ENCODE results near the gene CAPN9.

Gene CAPN9

DNA sequence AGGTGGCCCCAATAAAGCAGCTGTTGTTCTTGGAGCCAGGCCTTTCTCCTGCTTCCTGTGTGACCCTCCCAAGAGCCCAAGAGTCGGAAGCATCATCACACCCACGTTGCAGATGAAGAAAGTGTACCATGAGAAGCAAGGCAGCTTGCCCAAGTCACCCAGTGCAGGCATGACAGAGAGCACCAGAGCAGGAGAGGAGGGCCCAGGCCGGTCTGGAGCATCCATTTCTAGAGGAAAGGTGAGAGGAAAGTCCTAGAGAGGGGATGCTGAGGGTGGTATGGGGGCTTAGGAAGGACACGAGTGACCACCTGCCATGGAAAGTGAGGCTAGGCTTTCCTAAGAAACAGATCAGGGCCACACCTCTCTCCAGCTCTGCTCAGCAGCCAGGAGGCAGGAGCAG, 74.2 kb downstream of the CAPN9 start:
- no peak for DNase-seq (ENCODE audit: low read depth in 2 of 2, low spot score in 1 of 2)

DNA sequence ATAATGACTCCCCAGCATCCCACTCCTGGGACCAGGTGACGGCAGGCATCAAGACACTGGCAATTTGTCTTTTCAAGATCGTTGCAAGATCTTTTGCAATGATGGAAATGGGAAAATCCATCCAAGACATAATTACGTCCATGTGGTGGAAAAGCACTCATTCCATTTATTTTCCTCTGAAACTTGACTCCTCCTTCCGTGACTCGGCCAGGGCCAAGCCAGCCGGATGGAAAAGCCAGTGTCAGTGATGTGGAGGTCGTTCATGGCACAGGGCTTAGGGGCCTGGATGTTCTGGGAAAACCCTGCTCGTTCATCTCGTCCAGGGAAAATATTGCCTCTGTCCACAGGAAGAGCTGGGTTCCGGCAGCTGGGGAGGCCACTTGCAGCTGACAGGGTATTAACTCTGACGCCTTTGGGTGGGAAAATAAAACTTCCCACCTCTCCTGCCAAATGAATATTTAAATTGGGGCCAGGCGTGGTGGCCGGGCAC, 74.9 kb downstream of the CAPN9 start:
- DNase-seq (ENCODE audit: low read depth in 2 of 2, low spot score in 1 of 2): no peak

DNA sequence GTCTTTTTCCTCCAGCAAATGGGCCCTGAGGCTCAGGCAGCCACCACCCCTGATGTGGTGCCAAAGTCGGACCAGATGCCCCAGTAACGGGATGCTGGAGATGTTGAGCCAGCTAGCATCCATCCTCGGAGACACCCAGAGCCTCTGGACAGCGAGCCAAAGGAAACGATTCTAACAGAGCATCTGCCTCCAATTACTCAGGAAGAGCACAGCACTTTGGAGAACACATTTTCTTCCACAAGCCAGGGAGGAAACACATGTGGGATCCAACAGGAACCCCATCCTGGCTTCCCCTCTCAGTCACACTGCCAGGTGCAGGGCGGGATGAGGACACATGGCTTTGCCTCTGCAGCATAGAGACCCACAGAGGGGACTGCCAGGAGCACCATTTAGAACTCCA, 76.2 kb downstream of the CAPN9 start:
- no peak for DNase-seq (ENCODE audit: low read depth in 2 of 2, low spot score in 1 of 2)

DNA sequence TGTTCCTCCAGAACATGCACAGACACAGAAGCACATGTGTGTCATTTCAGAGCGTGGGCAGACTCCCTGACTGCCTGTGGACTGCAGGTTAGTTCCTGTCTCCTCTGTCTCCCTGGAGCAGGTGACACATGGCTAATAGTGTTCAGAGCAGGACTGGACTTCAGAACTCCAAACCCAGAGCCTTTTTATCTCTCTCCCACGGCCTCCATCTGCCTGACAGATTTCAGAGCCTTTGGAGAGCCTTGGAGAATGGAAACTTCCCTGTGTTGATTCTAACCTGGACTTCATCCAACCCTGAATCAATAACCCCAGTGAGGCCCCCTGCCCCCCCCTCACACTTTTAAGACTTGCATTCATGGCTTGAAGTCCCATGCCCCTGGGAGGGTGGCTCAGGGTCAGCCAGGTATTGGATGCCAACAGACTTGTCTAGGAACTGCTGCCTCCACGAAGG, 76.8 kb downstream of the CAPN9 start:
- DNase-seq (ENCODE audit: low read depth in 2 of 2, low spot score in 1 of 2): no peak

DNA sequence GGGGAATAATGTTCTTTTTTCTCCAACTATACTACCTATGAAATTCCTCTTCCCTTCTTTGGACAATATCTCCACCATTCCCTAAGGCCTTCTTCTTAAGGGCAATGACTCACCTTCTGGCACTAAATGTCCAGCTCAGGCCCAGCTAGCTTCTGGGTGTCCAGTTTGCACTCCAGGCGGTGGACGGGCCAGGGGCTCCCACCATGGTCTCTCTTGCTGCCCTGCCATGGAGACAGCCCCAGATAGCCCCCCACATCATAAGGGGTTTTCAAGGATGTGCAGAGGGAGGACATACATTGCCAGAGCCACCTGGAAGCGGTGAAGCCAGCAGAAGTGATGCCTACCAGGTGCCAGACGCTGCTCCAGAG, 77.3 kb downstream of the CAPN9 start:
- DNase-seq (ENCODE audit: low read depth in 2 of 2, low spot score in 1 of 2): no peak

DNA sequence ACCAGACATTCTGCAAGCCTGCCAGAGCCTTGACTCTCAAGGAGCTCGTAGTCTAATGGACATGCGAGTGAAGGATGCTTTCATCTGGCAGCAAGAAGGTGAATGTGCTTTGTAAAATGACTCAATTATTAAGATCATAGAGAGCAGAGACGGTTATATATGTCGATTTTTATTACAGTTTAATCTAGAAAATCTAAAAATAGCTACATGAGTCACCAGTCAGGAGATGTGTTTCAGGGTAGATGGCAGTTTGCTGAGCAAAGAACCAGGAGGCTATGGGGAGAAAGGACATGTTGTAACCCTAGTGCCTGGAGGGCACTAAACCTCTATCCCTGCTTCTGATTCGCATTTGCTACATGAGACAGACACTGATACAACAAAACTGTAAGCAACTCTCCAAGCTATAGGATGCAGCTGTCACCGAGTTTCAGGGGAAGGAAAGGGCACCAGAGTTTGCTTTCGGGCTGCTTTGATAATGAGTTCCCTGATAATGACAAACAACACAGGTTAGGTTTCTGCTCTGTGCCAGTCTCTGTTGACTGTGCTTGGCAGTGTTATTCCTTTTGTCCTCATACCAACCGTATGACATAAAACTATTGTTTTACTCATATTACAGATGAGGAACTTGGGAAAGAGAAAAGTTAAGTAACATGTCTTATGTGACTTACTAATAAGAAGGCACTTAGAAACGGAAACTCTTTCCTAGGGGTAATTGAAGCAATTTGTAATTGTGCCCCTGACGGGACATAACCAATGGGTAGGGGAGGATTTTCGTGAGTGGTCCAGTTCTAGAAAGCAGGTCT, 77.9 kb downstream of the CAPN9 start:
- DNase-seq (ENCODE audit: low read depth in 2 of 2, low spot score in 1 of 2): no peak

DNA sequence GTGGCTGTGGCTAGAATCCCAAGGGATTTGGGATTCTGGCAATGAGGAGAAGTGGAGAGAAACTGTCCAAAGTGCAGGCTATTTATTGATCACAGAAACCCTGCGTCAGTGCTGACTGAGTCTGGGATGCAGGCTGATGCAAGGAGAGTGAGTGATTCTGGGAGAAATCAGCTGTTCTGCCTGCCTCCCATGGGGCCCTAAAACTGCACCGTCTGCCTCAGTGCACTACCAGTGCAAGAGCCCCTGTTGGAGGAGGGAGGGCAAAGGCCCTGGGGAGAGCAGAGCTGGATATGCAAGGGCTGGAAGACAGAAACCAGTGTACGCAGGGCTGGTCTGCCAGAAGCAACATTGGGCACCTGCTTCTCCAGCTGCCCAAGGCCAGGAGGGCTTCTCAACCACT, 78.6 kb downstream of the CAPN9 start:
- DNase-seq (ENCODE audit: low read depth in 2 of 2, low spot score in 1 of 2): no peak

DNA sequence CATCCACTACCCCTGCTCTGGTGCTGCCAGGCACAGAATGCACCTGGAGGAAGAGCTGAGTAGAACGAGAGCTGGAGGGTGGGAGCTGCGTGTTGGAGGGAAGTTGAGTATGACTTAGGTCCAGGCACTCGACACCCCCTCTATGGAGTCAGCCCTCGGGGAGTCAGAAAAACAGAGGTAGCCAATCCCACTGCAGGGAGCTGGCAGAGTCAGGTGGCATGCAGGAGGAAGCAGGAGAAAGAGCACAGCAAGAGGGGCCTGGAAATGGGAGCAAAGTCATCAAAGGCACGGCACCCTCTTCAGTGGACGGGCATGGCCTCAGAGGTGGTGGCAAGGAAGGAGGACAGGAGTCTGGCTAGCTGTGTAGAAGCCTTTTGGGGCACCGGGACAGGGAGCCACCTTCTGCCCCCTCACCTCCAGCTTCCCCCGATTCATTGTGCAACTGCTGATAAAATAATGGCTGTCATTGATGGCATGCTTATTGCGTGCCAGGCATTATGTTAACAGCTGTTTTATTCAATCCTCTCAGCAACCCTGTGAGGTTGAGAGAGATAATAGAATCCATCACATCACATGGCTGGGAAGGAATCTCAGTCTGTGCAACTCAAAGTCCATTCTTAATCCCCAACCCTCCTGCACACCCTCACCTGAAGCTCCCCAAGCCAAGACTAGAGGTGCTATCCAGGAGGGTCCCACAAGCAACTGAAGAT, 79.1 kb downstream of the CAPN9 start:
- no peak for DNase-seq (ENCODE audit: low read depth in 2 of 2, low spot score in 1 of 2)

DNA sequence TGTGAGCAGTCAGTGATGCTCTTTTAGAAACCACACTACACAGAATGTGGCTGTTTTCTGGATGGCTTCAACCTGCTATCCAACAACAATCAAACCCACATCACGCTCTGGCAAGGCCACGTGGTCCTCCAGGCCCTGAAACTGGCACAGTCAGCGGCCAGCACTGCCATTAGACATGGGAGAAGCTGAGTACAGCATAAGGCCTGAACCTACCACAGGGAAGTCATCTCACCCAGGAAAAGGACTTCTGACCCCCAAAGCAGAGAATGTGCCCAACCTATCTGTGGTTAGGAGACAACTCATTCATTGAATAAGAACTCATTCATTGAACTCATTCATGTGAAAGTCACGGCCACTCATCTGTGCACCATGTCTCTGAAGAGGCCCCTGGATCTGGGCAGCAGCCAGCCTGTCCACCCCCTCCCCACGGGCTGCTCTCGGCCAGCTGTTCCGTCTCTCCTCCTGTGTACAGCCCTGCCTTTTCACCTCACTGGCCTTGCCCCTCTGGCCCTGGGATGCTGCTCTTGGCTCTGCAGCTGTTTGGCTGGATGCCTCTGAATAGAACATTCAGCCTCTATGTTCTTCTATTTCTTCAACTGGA, 80.0 kb downstream of the CAPN9 start:
- DNase-seq (ENCODE audit: low read depth in 2 of 2, low spot score in 1 of 2): no peak

DNA sequence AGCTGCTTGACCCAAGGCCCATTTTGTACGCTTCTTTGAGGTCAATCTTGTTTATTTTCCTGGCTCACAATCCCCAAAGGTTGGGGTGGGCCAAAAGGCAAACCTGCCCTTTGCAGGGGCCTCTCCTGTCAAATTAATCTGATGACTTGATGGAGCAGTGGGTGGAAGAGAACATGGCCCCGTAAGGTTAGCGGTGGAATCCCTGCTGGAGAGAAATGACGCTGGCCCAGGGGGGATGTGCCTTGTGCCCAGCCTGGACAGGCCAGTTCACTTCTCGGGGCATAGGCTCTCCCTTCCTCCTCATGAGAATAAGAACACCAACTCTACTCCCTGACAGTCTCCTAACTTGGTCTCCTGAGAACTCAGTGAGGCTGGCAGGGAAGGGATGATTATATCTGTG, 80.6 kb downstream of the CAPN9 start:
- DNase-seq (ENCODE audit: low read depth in 2 of 2, low spot score in 1 of 2): no peak

DNA sequence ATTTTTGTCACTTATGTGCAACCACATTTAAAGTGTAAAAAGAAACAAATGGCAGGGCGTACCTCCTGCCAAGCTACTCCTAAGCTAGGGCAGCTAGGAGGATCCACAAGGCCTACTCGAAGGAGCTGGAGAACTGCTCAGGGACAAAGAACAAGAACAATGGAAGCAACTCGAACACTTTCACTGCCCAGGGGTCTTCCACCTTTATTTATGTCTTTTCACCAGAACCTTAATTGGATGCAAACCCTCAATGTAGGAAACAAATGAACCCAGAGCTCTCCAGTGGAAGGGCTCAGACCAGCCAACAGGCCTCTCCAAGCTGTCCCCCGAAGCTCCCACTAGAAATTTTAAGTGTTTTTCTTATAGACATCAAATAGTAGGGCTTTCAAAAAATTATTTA, 81.2 kb downstream of the CAPN9 start:
- DNase-seq (ENCODE audit: low read depth in 2 of 2, low spot score in 1 of 2): no peak

DNA sequence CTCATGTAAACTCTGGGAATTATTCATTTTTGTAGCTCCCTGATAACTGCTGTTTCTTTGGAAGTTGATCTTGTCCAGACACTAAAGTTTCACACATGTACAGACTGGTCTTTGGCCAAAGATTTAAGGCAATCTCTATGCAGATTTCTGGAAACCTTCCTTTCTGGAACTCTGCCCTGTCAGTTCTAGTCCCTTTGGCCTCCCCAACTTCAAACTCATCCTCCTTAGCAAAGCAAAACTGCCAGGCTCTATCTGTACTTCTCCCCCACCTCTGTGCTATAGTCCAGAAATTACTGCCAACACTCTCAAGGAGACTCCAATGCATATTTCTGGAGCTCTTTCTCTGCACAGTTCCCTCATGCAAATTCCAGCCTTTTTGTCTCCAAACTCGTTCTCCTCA, 84.6 kb downstream of the CAPN9 start:
- DNase-seq (ENCODE audit: low read depth in 2 of 2, low spot score in 1 of 2): no peak

DNA sequence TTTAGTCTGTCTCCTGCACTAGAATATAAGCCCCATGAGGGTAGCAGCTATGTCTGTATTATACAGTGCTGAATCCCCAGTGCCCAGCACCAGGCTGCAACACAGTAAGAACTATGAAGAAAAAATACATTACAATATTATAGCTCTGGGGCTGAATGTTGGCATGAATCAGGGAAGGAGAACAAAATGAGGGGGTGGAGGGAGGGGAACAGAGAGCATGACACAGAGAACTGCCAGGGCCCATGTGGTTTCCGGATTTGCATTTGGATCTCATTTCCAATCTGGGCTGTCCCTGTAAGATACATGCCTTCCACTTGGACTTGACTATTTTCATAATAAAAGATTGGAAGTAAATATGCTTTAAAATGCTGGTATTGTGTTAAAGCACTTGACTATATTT, 85.3 kb downstream of the CAPN9 start:
- no peak for DNase-seq (ENCODE audit: low read depth in 2 of 2, low spot score in 1 of 2)

DNA sequence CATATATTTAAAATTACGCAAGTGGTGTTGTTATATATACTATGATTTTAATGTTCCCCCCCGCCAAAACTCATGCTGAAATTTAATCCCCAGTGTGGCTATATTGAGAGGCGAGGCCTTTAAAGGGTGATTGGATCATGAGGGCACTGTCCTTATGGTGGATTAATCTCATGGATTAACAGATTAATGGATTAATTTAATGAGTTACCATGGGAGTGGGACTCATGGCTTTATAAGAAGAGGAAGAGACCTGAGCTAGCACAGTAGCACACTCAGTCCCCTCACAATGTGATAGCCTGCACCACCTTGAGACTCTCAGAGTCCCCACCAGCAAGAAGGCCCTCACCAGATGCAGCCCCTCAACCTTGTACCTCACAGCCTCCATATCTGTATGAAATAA, 86.3 kb downstream of the CAPN9 start:
- no peak for DNase-seq (ENCODE audit: low read depth in 2 of 2, low spot score in 1 of 2)

DNA sequence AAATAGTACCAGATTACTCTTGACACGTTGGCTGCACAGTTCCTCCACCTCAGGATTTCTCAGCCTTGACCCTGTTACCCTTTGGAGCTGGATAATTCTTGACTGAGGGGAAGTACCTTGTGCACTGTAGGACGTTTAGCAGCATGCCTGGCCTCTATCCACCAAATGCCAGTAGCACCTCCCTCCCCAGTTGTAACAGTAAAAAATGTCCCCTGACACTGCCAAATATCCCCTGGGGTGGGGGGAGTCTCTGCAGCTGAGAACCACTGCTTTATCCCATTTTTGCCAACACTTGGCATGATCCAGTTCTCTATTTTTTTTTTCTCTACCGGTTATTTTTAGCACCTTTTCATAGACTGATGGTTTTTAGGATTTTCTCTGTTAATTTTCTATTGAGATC, 87.1 kb downstream of the CAPN9 start:
- DNase-seq (ENCODE audit: low read depth in 2 of 2, low spot score in 1 of 2): no peak

DNA sequence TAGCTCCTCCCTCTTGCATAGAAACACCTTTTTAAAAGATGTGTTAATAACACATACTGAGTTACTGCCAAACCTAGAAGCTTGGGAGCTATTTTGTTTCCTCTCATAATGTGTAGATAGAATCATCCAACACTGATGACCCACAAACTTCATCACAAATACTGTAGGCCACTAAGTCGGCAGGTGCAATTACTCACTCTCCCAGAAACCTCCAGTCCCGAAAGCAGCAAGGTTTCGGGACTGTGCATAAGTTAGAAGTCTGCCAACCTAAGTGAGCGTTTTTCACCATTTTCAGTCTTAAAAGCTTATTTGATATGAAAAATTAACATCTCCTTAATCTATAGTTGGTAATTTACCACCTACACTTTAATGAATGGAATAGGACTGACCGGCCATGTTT, 89.2 kb downstream of the CAPN9 start:
- DNase-seq (ENCODE audit: low read depth in 2 of 2, low spot score in 1 of 2): no peak

DNA sequence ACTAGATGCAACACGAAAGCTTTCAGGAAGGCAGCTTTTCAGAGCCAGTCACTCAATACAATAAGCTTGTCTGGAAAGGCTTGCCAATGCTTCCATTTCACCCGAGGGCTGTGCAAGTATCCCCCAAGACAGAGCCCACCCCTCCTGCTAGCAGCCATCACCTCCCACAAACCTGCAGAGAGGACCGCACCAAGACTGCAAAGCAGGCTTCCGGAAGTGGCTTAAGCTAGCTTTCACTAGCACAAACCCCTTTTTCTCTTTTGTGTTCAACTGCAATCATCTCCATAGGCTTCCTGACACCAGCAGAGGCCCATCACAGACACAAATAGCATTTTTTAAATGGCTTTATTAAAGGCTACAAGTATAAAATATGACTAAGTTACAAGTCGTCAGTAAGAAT, 89.6 kb downstream of the CAPN9 start:
- DNase-seq (ENCODE audit: low read depth in 2 of 2, low spot score in 1 of 2): no peak

DNA sequence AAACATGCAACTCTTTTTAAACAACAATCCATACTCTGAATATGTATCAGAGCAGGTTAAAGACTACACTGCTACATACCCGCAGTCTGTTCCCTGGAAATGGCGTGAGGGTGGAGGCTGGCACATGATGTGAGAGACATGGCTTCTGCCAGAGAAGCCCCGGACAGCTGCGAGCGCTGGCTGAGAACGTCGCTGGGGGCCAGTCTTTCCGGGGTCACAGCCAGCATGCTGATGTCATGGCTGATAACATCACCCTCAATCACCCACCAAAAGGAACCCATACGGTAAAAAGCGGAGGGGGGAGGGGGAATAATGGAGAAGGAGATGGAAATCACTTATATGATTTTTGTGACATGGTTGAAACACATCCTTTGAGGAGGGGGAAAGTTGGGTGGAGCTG, 92.0 kb downstream of the CAPN9 start:
- DNase-seq (ENCODE audit: low read depth in 2 of 2, low spot score in 1 of 2): no peak

DNA sequence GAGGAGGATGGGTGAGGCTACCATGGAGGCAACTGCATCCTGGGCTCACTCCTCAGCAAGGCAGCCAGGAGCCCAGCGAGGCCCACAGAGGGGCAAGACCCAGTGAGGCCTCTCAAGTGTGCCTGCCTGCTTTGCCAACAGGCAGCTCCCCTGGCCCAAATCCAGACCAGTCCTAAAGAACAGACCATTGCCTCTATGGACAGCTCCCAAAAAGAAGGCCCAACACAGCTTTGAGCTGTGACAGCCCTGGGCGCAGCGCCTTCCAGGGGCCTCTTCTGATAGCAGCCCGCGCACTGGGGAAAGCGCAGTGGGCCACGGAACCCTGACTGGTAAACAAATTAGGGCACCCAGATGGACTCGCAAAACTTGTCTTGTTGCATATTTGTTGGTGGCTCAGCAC, 95.6 kb downstream of the CAPN9 start:
- DNase-seq (ENCODE audit: low read depth in 2 of 2, low spot score in 1 of 2): no peak

DNA sequence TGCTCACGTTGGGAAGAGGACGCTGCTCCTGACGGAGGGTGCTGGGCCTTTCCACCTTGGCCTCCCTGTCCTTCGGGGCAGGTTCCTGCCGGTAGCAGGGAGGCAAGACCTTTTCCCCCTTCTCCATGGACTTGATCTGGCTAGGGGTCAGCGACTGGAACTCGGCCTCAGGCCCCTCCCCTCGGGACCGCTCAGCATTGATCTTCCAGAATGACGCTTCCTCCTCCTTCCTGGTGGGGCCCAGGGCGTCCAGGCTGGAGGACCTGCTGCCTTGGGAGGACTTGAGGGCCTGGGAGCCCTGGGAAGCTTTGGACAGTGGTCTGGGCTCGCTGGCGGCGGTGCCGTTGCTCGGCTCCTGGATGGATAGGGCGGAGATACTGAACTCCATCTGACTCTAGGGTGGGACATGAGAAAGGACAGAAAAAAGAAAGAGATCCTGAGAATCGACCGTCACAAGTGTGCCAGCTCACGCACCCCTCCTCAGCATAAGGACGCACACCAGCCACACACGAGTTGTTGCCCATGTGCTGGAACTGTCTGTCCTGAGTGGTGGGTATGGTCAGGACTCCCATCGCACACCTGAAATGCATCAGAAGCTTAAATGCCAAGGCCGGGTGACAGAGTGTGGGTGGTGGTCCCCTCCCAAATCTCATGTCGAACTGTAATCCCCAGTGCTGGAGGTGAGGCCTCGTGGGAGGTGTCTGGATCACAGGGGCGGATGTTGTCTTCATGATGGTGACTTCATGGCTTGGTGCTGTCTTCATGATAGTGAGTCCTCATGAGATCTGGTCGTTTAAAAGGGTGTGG, 96.5 kb downstream of the CAPN9 start:
- no peak for DNase-seq (ENCODE audit: low read depth in 2 of 2, low spot score in 1 of 2)

DNA sequence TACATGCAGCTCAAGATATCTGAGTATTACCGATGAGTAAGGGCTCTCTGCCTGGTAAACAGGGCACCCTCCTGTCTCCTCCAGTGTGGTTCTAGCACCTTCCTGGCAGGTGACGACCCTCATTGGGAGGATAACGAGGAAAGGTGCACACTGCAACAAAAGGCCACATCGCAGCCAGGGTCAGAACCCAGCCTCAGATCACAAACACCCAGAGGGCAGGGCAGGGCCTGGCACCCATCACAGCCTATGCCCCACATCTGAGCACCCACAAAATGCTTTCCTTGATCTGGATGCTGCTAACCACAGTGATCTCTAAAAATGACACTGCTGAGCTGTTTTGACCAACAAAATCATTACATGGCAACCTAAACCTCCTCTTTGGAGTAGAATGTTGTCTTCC, 97.4 kb downstream of the CAPN9 start:
- DNase-seq (ENCODE audit: low read depth in 2 of 2, low spot score in 1 of 2): no peak
